ENCODE measurements around the gene PHKA2.

PHKA2 gene

DNA sequence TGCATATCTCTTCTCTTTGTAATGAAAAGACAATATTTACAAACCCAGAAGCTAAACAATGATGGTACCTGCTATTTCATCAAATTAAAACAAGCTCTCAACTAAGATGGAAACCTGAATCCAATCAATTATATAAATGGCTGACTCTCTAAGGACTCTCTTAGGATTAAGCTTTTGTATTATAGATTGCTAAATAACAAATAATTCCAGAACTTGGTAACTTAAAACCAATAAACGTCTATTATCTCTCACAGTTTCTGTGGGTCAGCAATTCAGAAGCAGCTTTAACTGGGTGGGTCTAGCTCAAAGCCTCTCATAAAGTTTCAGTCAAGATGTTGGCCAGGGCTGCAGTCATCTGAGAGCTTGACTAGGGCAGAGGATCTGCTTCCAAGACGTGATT lies 12.4 kb downstream of the PHKA2 start:
- DNase-seq = no peak

DNA sequence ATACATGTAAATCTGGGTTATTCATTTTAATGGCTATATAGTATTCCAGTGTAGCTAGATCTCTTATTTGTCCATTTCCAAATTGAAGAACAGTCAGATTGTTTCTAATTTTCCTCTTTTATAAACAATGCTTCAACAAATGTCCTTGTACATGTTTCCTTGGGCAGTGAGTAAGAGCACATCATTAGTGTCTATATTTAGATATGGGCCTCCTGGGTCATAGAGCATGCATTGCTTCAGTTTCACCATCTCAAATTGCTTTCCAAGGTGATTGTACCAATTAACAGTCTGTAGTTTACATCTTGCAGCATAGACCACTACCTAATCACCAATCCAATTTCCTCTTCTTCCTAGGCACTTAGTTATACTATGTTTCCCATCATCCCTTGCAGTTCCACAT lies 13.4 kb downstream of the PHKA2 start:
- DNase-seq = no peak

DNA sequence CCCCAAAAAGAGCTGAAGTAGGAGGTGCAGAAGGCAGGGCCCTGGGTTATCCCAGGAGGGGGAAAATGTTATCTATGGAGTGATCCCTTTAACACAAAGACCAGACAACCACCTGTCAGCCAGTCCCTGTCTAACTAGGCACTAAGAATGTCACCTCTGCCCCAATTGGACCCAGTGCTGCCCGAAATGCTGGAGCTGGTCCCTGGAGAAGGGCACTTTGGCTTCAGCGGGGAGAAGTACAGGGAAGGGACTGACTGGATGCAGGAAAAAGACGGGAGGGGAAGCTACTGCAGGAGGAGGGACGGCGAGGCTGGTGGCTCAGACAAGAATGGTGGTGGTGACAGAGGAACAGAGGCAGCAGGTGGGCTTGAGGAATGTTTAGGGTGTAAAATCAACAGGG lies 17.3 kb downstream of the PHKA2 start:
- DNase-seq = no peak

DNA sequence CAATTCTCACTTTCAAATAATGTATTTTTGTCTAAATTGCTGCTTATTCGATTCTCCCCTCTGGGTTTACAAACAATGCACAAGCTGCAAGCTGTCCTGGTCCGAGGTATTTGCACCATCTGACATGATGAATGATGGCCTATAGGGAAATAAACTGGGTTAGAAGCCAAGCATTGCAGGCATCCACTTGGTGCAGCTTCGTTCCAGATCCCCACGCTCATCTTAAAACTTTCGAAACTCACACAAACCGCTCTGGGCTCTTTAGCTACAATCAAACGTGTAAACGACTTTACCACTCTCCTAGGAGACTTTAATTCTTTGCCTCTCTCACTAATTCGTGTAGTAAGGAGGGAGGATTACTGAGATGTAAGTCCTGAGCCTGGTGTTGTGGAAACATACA lies 19.0 kb downstream of the PHKA2 start:
- DNase-seq = no peak

DNA sequence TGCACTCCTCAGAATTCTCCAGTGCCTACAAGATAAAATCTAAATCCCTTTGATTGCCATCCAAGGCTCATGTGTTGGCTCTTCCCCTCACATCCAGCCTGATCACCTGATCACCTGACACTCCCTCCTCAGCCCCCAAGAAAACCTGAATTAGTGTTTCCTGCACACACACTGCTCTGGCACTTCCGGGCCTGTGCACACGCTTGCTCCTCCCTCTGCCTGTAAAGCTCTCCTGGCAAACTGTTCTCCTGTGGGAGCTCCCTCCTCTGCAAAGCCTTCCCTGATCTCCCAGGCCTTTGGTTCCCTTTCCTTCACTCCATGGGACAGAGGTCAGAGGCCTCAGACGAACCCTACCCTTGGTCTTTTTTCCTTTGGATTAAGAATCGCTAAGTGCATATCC lies 19.9 kb downstream of the PHKA2 start:
- no peak for DNase-seq

DNA sequence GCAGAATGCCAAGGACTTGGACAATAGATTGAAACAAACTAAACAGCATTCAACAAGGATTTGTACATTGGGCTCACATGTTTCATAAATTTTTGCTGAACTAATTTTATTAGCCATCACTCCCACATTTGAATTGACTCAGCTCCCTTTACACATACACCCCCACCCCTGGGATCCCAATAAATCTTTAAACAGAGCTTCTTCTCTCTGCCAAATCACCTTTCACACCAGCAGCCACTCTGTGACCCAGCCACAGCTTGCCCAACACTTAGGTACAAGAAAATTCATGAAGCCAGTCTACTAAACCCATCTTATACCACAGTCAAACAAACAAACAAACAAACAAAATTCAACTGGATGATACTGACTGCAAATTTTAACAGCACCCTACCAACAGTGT lies 21.6 kb downstream of the PHKA2 start:
- DNase-seq = no peak

DNA sequence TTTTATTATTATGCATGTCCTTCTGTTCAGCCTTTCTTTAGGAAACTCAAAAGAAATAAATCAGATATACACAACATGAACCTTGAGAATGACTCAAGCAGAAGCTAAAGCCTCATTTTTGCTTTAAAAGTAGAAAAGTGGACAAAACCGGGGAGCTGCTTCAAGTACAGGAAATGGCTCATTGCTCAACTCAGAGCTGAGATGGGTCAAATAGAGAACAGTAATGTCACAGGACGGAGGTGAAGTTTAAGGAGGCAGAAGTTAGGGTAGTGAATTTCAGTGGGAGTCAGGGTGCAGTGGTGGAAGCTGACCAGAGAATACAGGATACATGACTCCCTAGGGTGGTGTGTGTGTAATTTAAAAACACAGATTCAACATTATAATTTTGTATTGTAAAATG lies 22.2 kb downstream of the PHKA2 start:
- DNase-seq = no peak

DNA sequence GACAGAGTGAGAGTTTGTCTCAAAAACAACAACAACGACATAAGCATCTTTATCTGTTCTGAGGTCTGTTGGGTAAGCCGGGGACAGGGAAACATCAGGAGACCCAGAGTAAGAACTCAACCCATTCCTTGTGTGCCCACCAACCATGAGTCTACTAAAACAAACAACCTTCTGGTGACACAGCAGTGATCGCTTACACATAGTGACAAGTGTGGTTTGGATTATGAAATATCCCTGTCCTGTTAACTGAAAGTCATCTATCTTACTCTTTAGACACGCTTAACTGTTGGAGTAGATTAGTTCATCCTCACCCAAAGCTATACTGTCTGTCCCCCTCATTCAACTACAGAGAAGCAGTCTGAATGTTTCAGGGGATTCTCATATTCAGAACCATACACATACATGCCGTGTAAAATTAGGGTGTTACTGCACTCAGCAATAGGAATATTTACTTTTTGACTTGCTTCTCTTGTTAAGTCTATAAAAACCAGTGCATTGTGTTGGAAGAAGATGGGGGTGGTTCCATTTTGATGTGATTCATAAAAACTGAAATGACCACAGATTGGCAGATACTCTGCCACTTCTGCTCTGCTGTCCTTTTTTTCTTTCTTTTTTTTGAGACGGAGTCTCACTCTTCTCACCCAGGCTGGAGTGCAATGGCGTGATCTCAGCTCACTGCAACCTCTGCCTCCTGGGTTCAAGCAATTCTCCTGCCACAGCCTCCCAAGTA lies 27.4 kb downstream of the PHKA2 start:
- no peak for DNase-seq

DNA sequence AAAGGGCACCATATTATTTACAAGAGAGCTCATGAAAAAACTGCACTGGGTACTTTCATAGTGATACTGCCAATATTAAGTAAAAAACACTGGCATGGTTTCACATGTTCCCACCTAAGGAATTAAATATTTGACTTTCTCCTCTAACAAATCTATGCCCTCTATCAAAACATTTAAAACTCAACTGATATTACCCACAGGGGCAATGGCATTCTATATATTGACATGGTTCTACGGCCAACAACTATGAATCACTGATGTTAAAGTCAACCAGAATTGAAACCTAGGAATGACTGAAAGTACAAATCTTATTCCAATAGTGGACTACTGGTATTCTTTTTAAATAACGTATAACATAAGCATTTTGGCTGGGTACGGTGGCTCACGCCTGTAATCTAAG lies 28.2 kb downstream of the PHKA2 start:
- DNase-seq = no peak

DNA sequence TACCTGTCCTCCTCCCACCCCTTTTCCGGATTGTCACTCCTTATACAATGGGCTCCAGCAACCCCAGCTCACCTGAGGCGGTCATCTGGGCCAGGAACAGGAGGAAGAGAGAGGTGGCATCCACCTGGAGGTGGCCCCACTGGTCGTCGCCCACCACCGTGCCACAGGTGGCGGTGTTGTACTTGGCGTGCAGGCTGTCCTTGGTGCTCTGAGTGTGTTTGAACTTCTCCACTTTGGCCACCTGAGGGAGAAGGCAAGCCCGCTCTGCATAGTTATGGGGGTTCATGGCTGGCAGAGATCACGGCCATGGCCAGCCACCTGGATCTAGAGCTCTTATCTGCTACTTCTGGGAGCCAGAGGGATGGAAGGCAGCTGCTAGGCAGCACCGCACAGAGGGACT lies 32.9 kb downstream of the PHKA2 start:
- DNase-seq = no peak

DNA sequence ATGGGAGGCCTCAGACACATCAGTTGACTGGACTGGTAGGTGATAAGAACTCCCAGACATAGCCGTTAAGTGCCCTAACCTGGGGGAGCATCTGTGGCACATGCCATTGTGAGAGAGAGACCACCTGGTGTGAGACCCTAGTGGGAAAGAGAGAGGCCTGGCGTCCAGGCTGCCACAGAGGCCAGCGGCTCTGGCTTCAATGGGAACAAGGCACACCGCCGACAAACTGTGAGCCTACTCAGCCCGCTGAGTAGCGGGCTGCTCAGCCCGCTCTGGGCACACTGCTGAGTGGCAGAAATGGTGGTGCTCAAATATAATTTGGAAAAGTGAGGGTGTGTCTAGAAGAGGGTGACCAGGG lies 34.0 kb downstream of the PHKA2 start:
- DNase-seq = no peak

DNA sequence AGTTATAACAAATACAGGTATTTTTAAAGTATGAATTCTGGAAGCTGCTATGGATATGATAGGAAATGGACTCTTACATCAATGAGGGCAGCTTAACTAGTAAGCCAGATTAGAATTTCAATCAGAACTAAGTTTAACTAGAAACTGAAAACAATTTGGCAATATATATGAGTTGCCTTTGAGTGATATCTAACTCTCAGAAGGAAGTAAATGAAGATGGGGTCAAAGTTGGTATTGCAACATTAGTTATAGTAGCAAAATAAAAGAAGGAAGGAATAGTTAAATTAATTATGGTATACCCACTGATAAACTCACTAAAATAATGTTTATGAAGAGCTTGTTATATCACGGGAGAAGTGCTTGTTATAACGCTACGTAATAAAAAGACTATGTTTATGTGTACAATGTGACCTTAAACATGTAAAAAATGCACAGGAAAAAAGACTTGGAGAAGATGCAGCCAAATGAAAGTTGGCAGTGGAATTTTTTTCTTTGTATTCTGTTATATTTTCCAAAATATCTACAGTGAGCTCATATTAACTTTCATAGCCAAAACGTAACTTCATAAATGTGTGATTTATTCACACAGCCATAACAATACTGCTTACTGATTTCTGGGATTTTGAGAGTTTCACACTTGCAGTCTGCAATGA lies 34.5 kb downstream of the PHKA2 start:
- no peak for DNase-seq

DNA sequence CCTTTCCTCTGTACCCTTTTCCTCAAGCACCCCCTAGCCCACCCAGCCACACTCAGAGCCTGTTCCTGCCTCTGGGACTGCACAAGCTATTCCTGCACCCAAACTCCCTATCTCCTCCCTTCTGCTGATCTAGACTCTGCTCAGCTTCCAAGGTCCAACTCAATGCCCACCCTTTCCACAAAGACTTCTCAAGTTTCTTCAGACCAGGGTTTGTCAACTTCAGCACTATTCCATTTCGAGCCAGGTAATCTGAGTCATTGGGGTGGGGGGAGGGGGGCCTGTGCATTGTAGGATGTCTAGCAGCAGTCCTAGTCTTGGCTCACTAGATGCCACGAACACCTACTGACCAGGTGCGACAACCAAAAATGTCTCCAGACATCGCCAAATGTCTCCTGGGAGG lies 37.3 kb downstream of the PHKA2 start:
- DNase-seq = no peak

DNA sequence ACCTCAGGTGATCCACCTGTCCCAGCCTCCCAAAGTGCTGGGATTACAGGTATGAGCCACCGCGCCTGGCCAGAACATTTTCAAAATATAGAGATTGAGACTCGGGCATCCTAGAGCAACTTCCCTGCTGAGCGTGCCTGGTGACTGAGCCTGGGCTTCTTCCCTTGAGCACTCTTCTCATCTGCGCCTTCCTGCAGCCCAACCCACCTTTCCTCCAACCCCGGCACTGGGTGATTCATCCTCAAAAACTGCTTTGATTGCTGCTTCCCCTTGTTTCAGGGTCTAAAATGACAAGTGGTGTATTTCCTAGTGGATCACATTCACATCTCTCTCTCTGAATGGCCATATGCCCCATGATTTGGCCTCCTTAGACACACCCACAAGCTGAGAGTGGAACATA lies 37.8 kb downstream of the PHKA2 start:
- no peak for DNase-seq

DNA sequence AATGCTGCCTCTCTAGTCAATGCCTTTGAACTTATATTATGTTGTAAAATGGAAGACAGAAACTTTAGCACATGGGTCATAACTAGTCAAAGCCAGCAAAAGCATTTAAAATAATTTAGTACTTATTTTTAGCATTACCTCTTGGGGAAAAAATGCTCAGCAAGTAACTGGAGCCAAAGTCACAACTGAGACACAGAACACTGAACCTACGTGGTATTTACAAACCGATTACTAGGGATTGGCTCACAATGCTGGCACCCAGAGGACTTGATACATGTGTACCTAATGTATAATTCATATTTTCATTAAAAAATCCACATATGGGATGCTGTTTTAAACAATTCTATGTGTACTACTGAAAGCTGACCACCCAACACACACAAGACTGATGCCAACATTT lies 38.4 kb downstream of the PHKA2 start:
- DNase-seq = no peak

DNA sequence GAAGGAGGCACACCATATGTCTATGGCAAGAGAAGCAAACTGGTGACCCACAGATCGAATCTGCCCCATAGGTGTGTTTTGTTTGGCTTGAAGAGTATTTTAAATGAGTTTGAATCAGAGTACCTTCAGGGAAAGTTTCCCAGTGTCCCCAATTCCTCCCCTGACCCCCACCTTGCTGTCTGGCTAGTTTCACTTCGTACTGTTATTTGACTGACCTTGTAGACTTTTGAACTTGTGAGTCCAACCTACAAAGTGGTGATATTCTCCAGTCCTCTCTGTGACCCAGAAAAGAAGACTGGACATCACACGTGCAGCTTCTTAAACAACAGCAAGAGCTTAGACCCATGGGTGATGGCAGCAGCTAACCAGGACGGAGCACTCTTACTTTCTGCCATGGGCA lies 39.4 kb downstream of the PHKA2 start:
- DNase-seq = no peak

DNA sequence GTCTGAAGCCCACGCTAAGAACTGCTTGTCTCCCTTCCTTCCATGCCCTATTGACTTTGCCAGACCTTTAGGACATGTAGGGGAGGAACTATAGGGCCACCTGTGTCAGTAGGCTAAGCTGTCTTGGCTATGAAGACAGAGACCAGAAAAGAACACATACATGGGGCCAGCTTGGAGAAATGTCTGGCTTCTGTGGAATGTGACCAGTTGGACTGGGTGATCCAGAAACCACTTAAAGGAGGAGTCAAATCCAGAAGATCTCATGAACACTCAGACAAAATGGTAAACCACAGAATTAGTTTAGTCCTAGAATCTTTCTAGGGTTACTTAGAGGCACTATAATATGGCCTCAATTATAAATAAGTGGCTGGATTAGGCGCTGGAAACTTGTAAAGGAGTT lies 42.0 kb downstream of the PHKA2 start:
- no peak for DNase-seq

DNA sequence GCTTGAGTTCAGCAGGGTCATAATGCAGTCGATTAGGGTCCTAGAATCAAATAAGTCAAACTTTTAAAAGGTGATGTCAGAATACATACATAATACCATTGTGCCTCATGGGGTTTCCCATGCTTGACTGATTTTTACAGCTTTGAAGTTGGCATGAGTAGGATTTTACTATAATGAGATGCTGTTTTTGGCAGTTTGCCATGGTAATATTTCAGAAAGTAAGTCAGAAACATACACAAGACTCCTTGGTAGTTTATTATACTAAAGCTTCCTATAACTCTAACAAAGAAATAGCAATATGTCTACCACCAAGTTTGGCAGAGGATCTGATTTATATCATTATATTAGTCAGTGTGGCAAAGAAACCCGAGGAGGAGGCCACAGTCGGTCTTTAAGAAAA lies 45.2 kb downstream of the PHKA2 start:
- no peak for DNase-seq

DNA sequence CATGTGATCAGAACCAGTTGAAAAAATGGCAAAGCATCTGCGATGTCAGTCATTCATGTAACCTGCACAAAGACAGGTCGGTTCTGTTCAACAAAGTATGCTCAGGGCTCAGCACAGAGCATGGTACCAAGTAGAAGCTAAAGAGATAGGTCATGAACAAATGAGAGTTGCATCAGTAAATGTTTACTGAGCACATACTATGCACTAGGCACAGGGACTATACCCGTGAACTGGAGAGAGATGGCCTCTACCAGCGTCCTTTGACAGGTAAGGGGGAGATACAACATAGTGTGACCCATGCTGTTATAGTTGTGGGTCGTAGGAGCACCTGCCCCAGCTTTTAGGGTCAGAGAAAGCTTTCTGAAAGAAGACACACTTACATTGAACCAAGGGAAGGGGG lies 46.7 kb downstream of the PHKA2 start:
- DNase-seq = no peak

DNA sequence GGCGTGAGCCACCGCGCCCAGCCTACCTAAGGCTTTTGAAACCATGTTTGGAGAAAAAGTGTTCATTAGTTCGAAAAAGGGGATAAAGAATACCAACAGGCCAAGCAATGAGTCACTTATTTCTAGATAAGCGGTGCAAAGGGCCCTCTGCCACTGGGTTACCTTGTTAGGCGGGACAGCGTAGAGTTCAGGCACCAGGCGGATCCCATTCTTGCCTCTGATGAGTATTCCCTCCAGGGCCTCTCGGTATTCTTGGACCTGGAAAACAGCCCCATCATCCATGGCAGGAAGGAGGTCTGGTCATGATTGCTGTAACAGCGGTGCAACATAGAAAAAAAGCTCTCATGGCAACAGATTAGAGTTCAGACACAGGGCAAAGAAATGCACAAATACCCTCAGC lies 48.0 kb downstream of the PHKA2 start:
- DNase-seq = no peak

DNA sequence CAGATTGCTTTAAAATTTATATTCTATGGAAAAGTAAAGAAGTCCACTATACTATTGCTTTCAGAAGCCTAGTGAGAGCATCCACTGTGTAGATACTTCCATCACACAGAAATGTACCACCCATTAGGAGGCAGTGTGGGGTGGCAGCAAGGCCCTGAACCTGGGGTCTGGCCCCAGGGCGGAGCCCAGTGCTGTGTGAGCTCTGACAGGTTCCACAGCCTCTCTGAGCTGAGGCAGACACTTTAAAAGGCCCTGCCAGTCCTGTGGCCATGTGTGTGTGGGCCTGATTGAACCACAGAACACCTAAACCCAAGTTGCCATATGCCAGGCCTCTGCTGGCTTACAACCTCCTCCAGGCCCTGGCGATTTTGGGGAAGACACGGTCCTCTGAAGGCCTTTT lies 49.2 kb downstream of the PHKA2 start:
- DNase-seq = no peak

DNA sequence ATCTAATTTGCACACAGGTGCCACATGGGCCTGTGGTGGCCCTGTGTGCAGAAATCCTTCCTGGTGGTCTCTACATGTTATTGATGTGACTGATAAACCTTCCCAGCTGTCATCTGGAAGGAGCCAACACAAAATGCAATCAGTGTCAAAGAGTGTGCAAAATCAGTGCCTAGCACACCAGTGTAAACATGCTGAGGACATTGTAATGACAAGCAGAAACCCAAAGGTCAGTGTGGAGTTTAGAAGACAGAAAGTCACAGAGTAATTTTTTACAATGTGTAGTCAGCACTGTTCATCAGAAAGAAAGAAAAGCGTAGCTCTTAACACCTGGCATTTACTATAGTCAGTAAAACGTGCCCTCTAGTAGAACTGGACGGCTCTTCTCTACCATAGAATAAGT lies 50.3 kb downstream of the PHKA2 start:
- DNase-seq = no peak

DNA sequence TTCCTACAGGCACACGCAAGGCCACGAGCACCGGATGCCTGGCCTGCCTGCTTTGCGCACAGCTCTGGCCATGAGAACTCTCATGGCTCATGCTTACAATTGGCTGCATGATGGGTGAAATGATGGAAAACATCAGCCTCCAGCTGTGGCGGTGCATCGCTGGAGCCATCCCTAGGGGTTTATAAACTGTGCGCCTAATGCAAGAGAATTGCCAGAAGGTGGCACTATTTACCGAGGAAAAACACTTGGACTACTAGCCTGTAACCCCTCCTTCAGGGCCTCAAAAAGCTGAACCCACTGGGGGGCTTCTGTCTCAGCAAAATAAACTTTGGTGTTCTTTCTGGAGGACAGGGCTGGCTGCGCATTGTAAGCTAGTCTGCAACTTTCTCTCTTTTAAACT lies 51.9 kb downstream of the PHKA2 start:
- DNase-seq = no peak

DNA sequence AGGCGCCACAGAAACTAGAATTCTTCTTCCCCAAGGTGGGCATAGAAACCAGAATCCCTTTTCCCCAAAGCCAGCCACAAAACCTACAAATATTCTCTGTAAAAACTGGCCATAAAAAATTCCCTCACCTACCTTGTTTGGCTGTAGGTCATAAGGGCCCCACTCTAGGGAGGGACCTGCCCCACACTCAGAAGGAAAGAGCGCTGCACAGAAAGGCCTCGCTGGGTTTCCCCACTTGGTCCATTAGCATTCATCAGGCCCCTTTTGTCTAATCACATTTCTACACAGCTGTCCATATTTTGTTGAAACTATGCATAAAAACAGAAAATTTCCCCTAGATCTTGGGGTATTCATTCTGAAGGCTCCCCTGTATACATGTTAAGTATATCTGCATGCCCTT lies 54.1 kb downstream of the PHKA2 start:
- no peak for DNase-seq

DNA sequence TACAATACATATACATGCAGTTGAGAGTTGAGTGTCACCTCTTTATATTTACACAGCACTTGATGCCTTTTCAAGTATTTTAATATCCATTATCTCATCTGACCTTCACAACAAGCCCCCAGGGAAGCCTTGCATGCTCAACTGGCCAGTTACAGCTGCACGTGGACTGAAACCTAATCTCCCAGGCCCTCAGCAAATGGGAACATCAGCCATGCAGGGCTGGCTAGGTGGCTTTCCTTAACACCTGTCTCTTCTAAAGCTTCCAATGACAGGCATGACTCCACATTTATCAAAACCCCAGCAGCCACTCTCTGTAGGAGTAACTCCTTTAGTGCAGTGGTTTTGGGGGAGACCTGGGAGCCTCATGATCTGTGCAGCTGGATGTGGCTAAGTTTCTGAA lies 56.4 kb downstream of the PHKA2 start:
- DNase-seq = no peak
